GM19438 (cell line): Measurements from ENCODE around the gene KNDC1.
"Not testable (repeated sequence)": the region's sequence is repeated elsewhere in the genome, so short reads cannot be mapped to it uniquely, and the experiment has no call there.

Experiments
- ATAC-seq: cut with Tn5 transposase; IDR thresholded peaks from one replicate; pipeline ENCODE4 v1.9.1; 2021; ENCODE audit warnings: low read depth; ENCODE audit not compliant: unreplicated experiment

Gene KNDC1

GRCh38 chr10:133139551-133140065 is 20.4 kb upstream of the KNDC1 start:
- no peak for ATAC-seq

- ATAC-seq: no peak
These were observed 19.4 kb upstream of the KNDC1 start for GRCh38 chr10:133140417-133141143.

- no peak for ATAC-seq
These were observed 18.7 kb upstream of the KNDC1 start for GRCh38 chr10:133141144-133141957.

GRCh38 chr10:133141958-133142340 is 18.1 kb upstream of the KNDC1 start:
- ATAC-seq: no peak

GRCh38 chr10:133142523-133143199 is 17.4 kb upstream of the KNDC1 start:
- no peak for ATAC-seq

- no peak for ATAC-seq
These were observed 16.9 kb upstream of the KNDC1 start for GRCh38 chr10:133143200-133143533.

- no peak for ATAC-seq
These were observed 16.5 kb upstream of the KNDC1 start for GRCh38 chr10:133143546-133143945.

GRCh38 chr10:133144771-133145170 is 15.2 kb upstream of the KNDC1 start:
- ATAC-seq: no peak

GRCh38 chr10:133150226-133150625 is 9.8 kb upstream of the KNDC1 start:
- ATAC-seq: no peak

GRCh38 chr10:133150656-133151055 is 9.4 kb upstream of the KNDC1 start:
- ATAC-seq: no peak

GRCh38 chr10:133151071-133151470 is 8.9 kb upstream of the KNDC1 start:
- not testable (repeated sequence) for ATAC-seq

GRCh38 chr10:133151543-133151972 is 8.5 kb upstream of the KNDC1 start:
- no peak for ATAC-seq

GRCh38 chr10:133154411-133154810 is 5.6 kb upstream of the KNDC1 start:
- ATAC-seq: no peak

- no peak for ATAC-seq
These were observed 4.8 kb upstream of the KNDC1 start for GRCh38 chr10:133154996-133155778.

- ATAC-seq: no peak
These were observed 3.1 kb upstream of the KNDC1 start for GRCh38 chr10:133156674-133157579.

GRCh38 chr10:133157662-133158436 is 2.2 kb upstream of the KNDC1 start:
- no peak for ATAC-seq

GRCh38 chr10:133158437-133158755 is 1.6 kb upstream of the KNDC1 start:
- ATAC-seq: no peak

- no peak for ATAC-seq
These were observed 1.0 kb upstream of the KNDC1 start for GRCh38 chr10:133158756-133159610.
